GM19099 (cell line): ENCODE data around the gene ZSCAN4.
A peak's percentile ranks its signal among the peaks of the same experiment; 100 is the strongest.

Experiments used
- POLR2A ChIP-seq: IDR thresholded peaks from 3 replicates; pipeline ENCODE4 v1.6.1; 2011; ENCODE audit warnings: low read depth; ENCODE audit not compliant: insufficient read length; ENCODE audit errors: extremely low read depth

The ZSCAN4 gene

GRCh38 chr19:57668635-57669034 lies at the start of gene ZSCAN4:
Gene ZSCAN4, plus strand, starts transcription at chr19:57668935. Its CDS starts 7,211 bp downstream, at chr19:57676146.
- TF ChIP-seq POLR2A: no peak

- no peak for TF ChIP-seq POLR2A
These were observed 47.9 kb upstream of the ZSCAN4 start for GRCh38 chr19:57620673-57621348.

GRCh38 chr19:57623091-57623490 lies 45.6 kb upstream of the ZSCAN4 start:
- no peak for TF ChIP-seq POLR2A

- TF ChIP-seq POLR2A: peak; percentile 73
These were observed 35.5 kb upstream of the ZSCAN4 start, which contains the start of gene ZNF211 for GRCh38 chr19:57632987-57633831. Gene ZNF211, plus strand, starts transcription at chr19:57633168. Its CDS starts 179 bp downstream, at chr19:57633347.

GRCh38 chr19:57633832-57634131 lies 35.0 kb upstream of the ZSCAN4 start:
- TF ChIP-seq POLR2A: no peak

GRCh38 chr19:57637379-57637778 lies 31.4 kb upstream of the ZSCAN4 start:
- TF ChIP-seq POLR2A: no peak

- TF ChIP-seq POLR2A: no peak
These were observed 27.0 kb upstream of the ZSCAN4 start for GRCh38 chr19:57641715-57642234.

- TF ChIP-seq POLR2A: no peak
These were observed 26.2 kb upstream of the ZSCAN4 start for GRCh38 chr19:57642396-57643046.

- no peak for TF ChIP-seq POLR2A
These were observed 25.0 kb upstream of the ZSCAN4 start for GRCh38 chr19:57643734-57644133.

- no peak for TF ChIP-seq POLR2A
These were observed 20.3 kb upstream of the ZSCAN4 start for GRCh38 chr19:57648331-57649003.

GRCh38 chr19:57651654-57651996 lies 17.1 kb upstream of the ZSCAN4 start:
- no peak for TF ChIP-seq POLR2A

GRCh38 chr19:57653689-57654088 lies 15.0 kb upstream of the ZSCAN4 start:
- TF ChIP-seq POLR2A: no peak

- TF ChIP-seq POLR2A: no peak
These were observed 13.3 kb upstream of the ZSCAN4 start for GRCh38 chr19:57655443-57655842.

GRCh38 chr19:57656346-57656745 lies 12.4 kb upstream of the ZSCAN4 start:
- no peak for TF ChIP-seq POLR2A

- no peak for TF ChIP-seq POLR2A
These were observed 4.2 kb upstream of the ZSCAN4 start for GRCh38 chr19:57664269-57665127.

- TF ChIP-seq POLR2A: no peak
These were observed 3.4 kb upstream of the ZSCAN4 start for GRCh38 chr19:57665261-57665806.
